Neuronal stem cell (in vitro differentiated cells): ENCODE results near the gene RELA.

Source experiments
- DNase-seq: peaks from one replicate; pipeline ENCODE4 v3.0.0-alpha.2; 2013; ENCODE audit warnings: low spot score
- H2AFZ ChIP-seq: one replicate; pipeline ENCODE4 v1.6.1; 2013; ENCODE audit warnings: mild to moderate bottlenecking, low read length, inconsistent platforms
- H2AK5ac ChIP-seq: 2 replicates; pipeline ENCODE4 v1.6.1; 2013; ENCODE audit warnings: low read depth, mild to moderate bottlenecking, inconsistent platforms, low read length, moderate library complexity, mixed read lengths
- H2BK120ac ChIP-seq: 2 replicates; pipeline ENCODE4 v1.6.1; 2013; ENCODE audit warnings: low read depth, mild to moderate bottlenecking, inconsistent platforms, low read length, moderate library complexity, mixed read lengths
- H2BK12ac ChIP-seq: one replicate; pipeline ENCODE4 v1.6.1; 2013; ENCODE audit warnings: low read length, inconsistent platforms
- H2BK15ac ChIP-seq: 2 replicates; pipeline ENCODE4 v1.6.1; 2013; ENCODE audit warnings: mild to moderate bottlenecking, low read length, inconsistent platforms, mixed read lengths
- H2BK5ac ChIP-seq: one replicate; pipeline ENCODE4 v1.6.1; 2013; ENCODE audit warnings: inconsistent platforms, mild to moderate bottlenecking, low read length, moderate library complexity
- H3K14ac ChIP-seq: one replicate; pipeline ENCODE4 v1.6.1; 2013; ENCODE audit warnings: low read length, inconsistent platforms
- H3K18ac ChIP-seq: 2 replicates; pipeline ENCODE4 v1.6.1; 2013; ENCODE audit warnings: low read length, inconsistent platforms
- H3K23ac ChIP-seq: 2 replicates; pipeline ENCODE4 v1.6.1; 2013; ENCODE audit warnings: low read depth, mild to moderate bottlenecking, mixed read lengths, low read length, inconsistent platforms; ENCODE audit not compliant: poor library complexity
- H3K27ac ChIP-seq: replicated peaks from 3 replicates; pipeline ENCODE4 v1.5.1; 2013; ENCODE audit warnings: low read length, inconsistent platforms
- H3K27me3 ChIP-seq, 3 experiments: 2 replicates each; pipeline ENCODE4 v1.6.1; 2013; ENCODE audit warnings: low read length in 3 of 3, mild to moderate bottlenecking in 2 of 3, inconsistent platforms in 1 of 3, low read depth in 1 of 3, mixed read lengths in 1 of 3, moderate library complexity in 1 of 3; ENCODE audit not compliant: control insufficient read depth in 3 of 3, insufficient read depth in 3 of 3
- H3K36me3 ChIP-seq, 2 donors: replicated peaks in 1 of 2; 2 replicates each; pipeline ENCODE4 v1.6.1; 2013; ENCODE audit warnings: low read length in 2 of 2; ENCODE audit not compliant: control insufficient read depth in 2 of 2, insufficient read depth in 2 of 2
- H3K4ac ChIP-seq: 2 replicates; pipeline ENCODE4 v1.6.1; 2013; ENCODE audit warnings: inconsistent platforms, mild to moderate bottlenecking, low read length, moderate library complexity
- H3K4me1 ChIP-seq, 2 donors: 1 replicate in 1 of 2; 2 replicates in 1 of 2; pipeline ENCODE4 v1.6.1; 2013; ENCODE audit warnings: low read length in 2 of 2, low read depth in 1 of 2; ENCODE audit not compliant: control insufficient read depth in 2 of 2, insufficient read depth in 1 of 2
- H3K4me2 ChIP-seq: one replicate; pipeline ENCODE4 v1.6.1; 2013; ENCODE audit warnings: mild to moderate bottlenecking, low read length, inconsistent platforms; ENCODE audit not compliant: insufficient read depth, poor library complexity, severe bottlenecking
- H3K4me3 ChIP-seq, 2 donors: 2 replicates each; pipeline ENCODE4 v1.5.1; 2013; ENCODE audit warnings: low read length in 2 of 2, mild to moderate bottlenecking in 2 of 2, inconsistent platforms in 1 of 2, moderate library complexity in 1 of 2
- H3K79me1 ChIP-seq: one replicate; pipeline ENCODE4 v1.6.1; 2013; ENCODE audit warnings: low read depth, mild to moderate bottlenecking, inconsistent platforms, low read length, moderate library complexity
- H3K9ac ChIP-seq: one replicate; pipeline ENCODE4 v1.6.1; 2013; ENCODE audit warnings: mild to moderate bottlenecking, low read depth, low read length, inconsistent platforms; ENCODE audit not compliant: poor library complexity
- H3K9me3 ChIP-seq, 2 donors: replicated peaks in 1 of 2; 2 replicates each; pipeline versions ENCODE3 to v1.6.1; 2013; ENCODE audit warnings: low read length in 2 of 2, mild to moderate bottlenecking in 2 of 2, inconsistent platforms in 1 of 2, low read depth in 1 of 2, mixed read lengths in 1 of 2, moderate library complexity in 1 of 2; ENCODE audit not compliant: control insufficient read depth in 2 of 2, insufficient read depth in 1 of 2
- H4K8ac ChIP-seq: one replicate; pipeline ENCODE4 v1.6.1; 2013; ENCODE audit warnings: low read depth, mild to moderate bottlenecking, inconsistent platforms, low read length, moderate library complexity
- H4K91ac ChIP-seq: one replicate; pipeline ENCODE4 v1.6.1; 2013; ENCODE audit warnings: low read length, low read depth, mild to moderate bottlenecking, inconsistent platforms; ENCODE audit not compliant: poor library complexity
- WGBS, 2 donors: extraction: QIAGEN DNeasy Blood & Tissue Kit; methylation state at CpG; one replicate each; pipeline ENCODE4 v1.1.7; 2013; ENCODE audit warnings: missing lambda C conversion rate in 2 of 2, mixed read lengths in 1 of 2; ENCODE audit not compliant: insufficient read length in 2 of 2, insufficient replicate concordance in 1 of 2; ENCODE audit errors: extremely low coverage in 2 of 2; 5-methylcytosine and 5-hydroxymethylcytosine counted together

The RELA gene

GRCh38 chr11:65621460-65621859 lies 41.3 kb downstream of the RELA start:
- H2BK5ac ChIP-seq = no peak overlapping the region
- no peak overlapping the region for H3K18ac ChIP-seq
- no peak overlapping the region for H3K4me2 ChIP-seq
- no peak overlapping the region for H2BK120ac ChIP-seq
- no peak overlapping the region for H3K27ac ChIP-seq
- peaks cover 18% of the 10 kb centered on the region for H3K79me1 ChIP-seq
- no peak overlapping the region for H3K14ac ChIP-seq
- H2BK12ac ChIP-seq = no peak overlapping the region
- no peak overlapping the region for H2BK15ac ChIP-seq
- peak overlapping the region; percentile 70 for H3K9ac ChIP-seq
- peaks cover 0 to 1% (median 0%) of the 10 kb centered on the region in 3 experiments for H3K27me3 ChIP-seq
- peaks cover 45 to 93% of the 10 kb centered on the region in 2 donors for H3K36me3 ChIP-seq
- H3K9me3 ChIP-seq = peaks cover 0 to 2% of the 10 kb centered on the region in 2 donors
- H4K8ac ChIP-seq = no peak overlapping the region
- H3K23ac ChIP-seq = no peak overlapping the region
- no CpG with 5 or more reads among the region's 14 CpGs for WGBS, 2 donors
- DNase-seq = no peak
- H4K91ac ChIP-seq = no peak overlapping the region
- no peak overlapping the region for H2AFZ ChIP-seq
- no peak overlapping the region for H2AK5ac ChIP-seq
- H3K4ac ChIP-seq = no peak overlapping the region
- H3K4me1 ChIP-seq = peaks cover 4% of the 10 kb centered on the region in 2 donors
- H3K4me3 ChIP-seq = no peak overlapping the region

GRCh38 chr11:65620666-65621065 lies 42.0 kb downstream of the RELA start:
- H3K79me1 ChIP-seq = peaks cover 20% of the 10 kb centered on the region
- H3K18ac ChIP-seq = no peak overlapping the region
- no peak overlapping the region for H4K8ac ChIP-seq
- H3K4me3 ChIP-seq = no peak overlapping the region
- no peak overlapping the region for H3K27ac ChIP-seq
- WGBS, 2 donors = no CpG with 5 or more reads among the region's 19 CpGs
- H3K36me3 ChIP-seq = peaks cover 40 to 85% of the 10 kb centered on the region in 2 donors
- no peak overlapping the region for H2AFZ ChIP-seq
- H3K14ac ChIP-seq = no peak overlapping the region
- no peak for DNase-seq
- H3K4me1 ChIP-seq = peaks cover 6% of the 10 kb centered on the region in 2 donors
- H4K91ac ChIP-seq = no peak overlapping the region
- no peak overlapping the region for H3K4ac ChIP-seq
- no peak overlapping the region for H2BK5ac ChIP-seq
- no peak overlapping the region for H2BK12ac ChIP-seq
- no peak overlapping the region for H2BK15ac ChIP-seq
- peak overlapping the region; percentile 45 for H3K9ac ChIP-seq
- H3K23ac ChIP-seq = no peak overlapping the region
- H3K27me3 ChIP-seq = no peaks in the 10 kb centered on the region
- H2AK5ac ChIP-seq = no peak overlapping the region
- H3K4me2 ChIP-seq = no peak overlapping the region
- peaks cover 0 to 2% of the 10 kb centered on the region in 2 donors for H3K9me3 ChIP-seq
- H2BK120ac ChIP-seq = no peak overlapping the region

DNA sequence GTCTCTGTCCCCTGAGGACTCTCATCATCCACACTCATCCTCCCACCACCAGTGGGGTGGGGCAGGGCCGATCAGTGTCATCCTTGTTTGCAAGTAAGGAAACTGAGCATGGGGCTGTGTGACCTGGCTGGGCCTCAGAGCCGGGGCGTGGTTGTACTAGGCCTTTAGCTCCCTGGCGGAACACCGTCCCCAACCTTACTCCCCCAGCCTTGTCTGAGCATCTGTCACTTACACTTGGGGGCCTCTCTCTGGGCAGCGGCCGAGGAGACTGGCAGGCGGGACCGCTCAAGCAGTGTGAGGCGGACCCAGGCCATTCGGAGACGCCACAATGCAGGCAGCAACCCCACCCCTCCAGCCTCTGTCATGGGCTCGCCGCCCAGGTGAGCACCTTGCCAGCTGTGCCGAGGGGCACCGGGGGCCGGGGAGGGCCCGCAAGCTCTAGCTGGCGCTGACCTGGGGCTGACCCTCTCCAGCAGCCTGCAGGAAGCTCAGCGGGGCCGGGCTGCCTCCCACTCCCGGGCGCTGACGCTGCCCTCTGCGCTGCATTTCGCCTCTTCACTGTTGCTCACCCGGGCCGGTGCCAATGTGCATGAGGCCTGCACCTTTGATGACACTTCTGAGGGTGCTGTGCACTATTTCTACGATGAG lies 43.3 kb downstream of the RELA start:
- Histone ChIP-seq H3K14ac (no peak overlapping the region), H3K4me3 (no peak overlapping the region), H3K4me2 (no peak overlapping the region), H2AK5ac (no peak overlapping the region), H2BK12ac (no peak overlapping the region), H3K9ac (no peak overlapping the region), H2BK5ac (no peak overlapping the region), H4K8ac (no peak overlapping the region), H3K79me1 (peaks cover 21% of the 10 kb centered on the region), H3K4ac (no peak overlapping the region), H3K4me1 (peaks cover 6% of the 10 kb centered on the region in 2 donors), H2BK15ac (no peak overlapping the region), H3K36me3 (peaks cover 33 to 74% of the 10 kb centered on the region in 2 donors), H2AFZ (no peak overlapping the region), H3K18ac (no peak overlapping the region), H3K23ac (peak overlapping the region; percentile 55), H3K27ac (no peak overlapping the region), H4K91ac (no peak overlapping the region), H3K27me3 (no peaks in the 10 kb centered on the region), H3K9me3 (peaks cover 0 to 2% of the 10 kb centered on the region in 2 donors), H2BK120ac (no peak overlapping the region)
- WGBS, 2 donors = no CpG with 5 or more reads among the region's 29 CpGs
- no peak for DNase-seq

DNA sequence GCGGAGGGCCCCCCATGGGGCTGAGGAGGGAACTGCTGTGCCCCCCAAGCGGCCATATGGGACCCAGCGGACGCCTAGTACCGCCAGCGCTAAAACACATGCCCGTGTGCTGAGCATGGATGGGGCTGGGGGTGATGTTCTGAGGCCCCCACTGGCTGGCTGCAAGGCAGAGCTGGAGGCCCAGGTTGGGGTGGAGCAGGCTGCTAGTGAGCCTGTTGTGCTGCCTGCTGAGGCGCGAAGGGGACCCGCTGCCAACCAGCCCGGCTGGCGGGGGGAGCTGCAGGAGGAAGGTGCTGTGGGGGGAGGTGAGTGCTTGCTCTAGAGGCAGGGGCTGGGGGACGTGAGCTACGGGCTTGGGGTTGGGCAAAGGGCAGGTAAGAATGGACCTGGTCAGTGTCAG lies 44.0 kb downstream of the RELA start:
- WGBS, 2 donors = no CpG with 5 or more reads among the region's 14 CpGs
- no peak overlapping the region for H3K18ac ChIP-seq
- no peak overlapping the region for H3K4me2 ChIP-seq
- H3K4me3 ChIP-seq = no peak overlapping the region
- H3K27me3 ChIP-seq = no peaks in the 10 kb centered on the region
- H3K23ac ChIP-seq = no peak overlapping the region
- H2BK120ac ChIP-seq = no peak overlapping the region
- H3K9me3 ChIP-seq = peaks cover 0 to 2% of the 10 kb centered on the region in 2 donors
- H3K79me1 ChIP-seq = peaks cover 23% of the 10 kb centered on the region
- no peak overlapping the region for H2BK12ac ChIP-seq
- H2AFZ ChIP-seq = no peak overlapping the region
- no peak overlapping the region for H4K8ac ChIP-seq
- no peak overlapping the region for H2BK15ac ChIP-seq
- H3K36me3 ChIP-seq = peaks cover 32 to 67% of the 10 kb centered on the region in 2 donors
- no peak overlapping the region for H3K4ac ChIP-seq
- H3K4me1 ChIP-seq = peaks cover 6% of the 10 kb centered on the region in 2 donors
- no peak overlapping the region for H4K91ac ChIP-seq
- no peak for DNase-seq
- H3K14ac ChIP-seq = no peak overlapping the region
- no peak overlapping the region for H2AK5ac ChIP-seq
- no peak overlapping the region for H3K27ac ChIP-seq
- peak overlapping the region; percentile 44 for H3K9ac ChIP-seq
- H2BK5ac ChIP-seq = no peak overlapping the region
